SIG-M5 treated with dmso at 0.1 percent for 504 hours (cell line): ENCODE measurements around the gene C16orf87.
A peak's percentile ranks its signal among the peaks of the same experiment; 100 is the strongest.
"Not testable (repeated sequence)": the region's sequence is repeated elsewhere in the genome, so short reads cannot be mapped to it uniquely, and the experiment has no call there.

Source experiments
- DNase-seq: peaks from one replicate; lab custom pipeline; 2025; ENCODE audit not compliant: unreplicated experiment; lab: John Stamatoyannopoulos, UW

Gene C16orf87

GRCh38 chr16:46801428-46802049 is 29.4 kb downstream of the C16orf87 start:
- peak; percentile 21 for DNase-seq

- no peak for DNase-seq
These were observed 30.5 kb downstream of the C16orf87 start for GRCh38 chr16:46800494-46800893.

DNA sequence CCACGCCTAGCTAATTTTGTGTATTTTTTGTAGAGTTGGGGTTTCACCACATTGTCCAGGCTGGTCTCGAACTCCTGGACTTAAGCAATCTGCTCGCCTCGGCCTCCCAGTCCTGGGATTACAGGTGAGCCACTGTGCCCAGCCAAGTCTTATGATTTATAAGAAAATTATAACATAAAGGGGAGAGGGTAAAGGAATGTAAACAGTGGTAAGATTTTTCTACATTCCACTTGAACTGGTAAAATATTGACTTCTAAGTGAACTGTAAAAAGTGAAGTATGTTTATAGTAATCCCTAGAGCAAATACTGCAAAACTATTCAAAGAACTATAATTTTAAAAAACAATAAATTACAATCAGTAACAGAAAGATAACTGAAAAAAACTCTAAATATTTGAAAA is 33.5 kb downstream of the C16orf87 start:
- DNase-seq: no peak

GRCh38 chr16:46796764-46797269 is 34.2 kb downstream of the C16orf87 start:
- no peak for DNase-seq

DNA sequence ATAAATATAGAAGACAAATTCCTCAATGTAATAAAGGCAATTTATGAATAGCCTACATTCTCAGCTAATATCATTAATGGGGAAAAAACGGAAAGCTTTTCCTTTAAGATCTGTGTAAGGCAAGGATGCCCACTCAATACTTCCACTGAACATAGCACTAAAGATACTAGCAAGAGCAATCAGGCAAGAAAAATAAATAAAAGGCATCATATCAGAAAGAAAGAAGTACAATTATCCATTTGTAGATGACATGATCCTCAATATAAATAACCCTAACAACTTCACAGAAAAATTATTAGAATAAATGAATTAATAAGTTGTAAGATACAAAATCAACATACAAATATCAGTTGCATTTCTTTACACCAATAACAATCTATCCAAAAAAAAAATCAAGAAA is 37.1 kb downstream of the C16orf87 start:
- no peak for DNase-seq

- no peak for DNase-seq
These were observed 40.2 kb downstream of the C16orf87 start for GRCh38 chr16:46790599-46791270.

DNA sequence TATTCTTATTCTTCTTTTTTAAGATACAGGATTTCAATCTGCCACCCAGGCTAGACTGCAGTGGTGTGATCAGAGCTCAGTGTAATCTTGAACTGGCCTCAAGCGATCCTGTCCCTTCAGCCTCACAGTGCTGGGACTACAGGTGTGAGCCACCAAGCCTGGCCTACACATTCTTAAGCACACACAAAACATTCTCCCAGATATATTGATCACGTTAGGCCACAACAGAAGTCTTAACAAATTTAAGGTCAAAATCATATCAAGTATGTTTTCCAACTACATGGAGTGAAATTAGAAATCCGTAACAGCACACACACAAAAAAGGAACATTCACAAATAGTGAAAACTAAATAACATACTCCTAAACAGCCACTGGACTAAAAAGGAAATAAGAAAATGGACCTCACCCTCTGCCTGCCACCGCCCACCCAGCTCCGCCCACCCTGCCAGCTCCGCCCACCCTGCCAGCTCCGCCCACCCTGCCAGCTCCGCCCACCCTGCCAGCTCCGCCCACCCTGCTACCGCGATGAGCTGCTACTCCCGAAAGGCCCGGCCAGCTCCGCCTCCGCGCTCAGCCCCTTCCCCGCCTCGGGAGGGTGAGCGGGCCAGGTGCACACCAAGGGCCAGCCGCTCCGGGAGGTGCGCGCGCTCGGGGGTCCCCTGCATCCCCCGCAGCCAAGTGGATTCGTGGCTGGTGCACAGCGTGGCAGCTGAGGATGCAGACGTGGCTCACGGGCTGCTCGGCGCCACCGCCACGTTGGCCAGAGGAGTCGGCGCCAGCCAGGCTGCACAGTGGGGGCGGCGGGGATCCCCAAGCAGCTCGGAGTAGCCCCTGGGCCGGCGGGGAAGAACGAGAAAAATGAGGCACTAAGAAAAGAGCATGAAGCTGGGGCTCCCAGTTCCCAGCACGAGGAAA is 41.2 kb downstream of the C16orf87 start:
- peak; percentile 63 for DNase-seq

GRCh38 chr16:46788891-46789474 is 42.0 kb downstream of the C16orf87 start:
- DNase-seq: no peak

DNA sequence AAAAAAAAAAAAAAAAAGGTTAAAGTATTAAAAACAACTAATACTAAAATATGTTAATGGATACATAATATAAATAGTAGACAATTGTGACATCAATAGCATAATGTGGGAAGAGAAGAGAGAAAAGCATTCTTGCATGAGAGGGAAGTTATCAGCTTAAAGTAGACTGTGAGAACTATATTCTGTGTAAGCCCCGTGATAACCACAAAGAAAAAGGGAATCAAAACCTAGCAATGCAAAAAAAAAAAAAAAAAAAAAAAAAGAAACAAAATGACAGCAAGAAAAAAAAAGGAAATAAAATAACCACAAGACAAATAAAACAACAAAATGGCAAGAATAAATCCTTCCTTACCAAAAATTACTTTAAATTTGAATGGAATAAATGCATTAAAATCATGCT is 43.1 kb downstream of the C16orf87 start:
- DNase-seq: peak; percentile 73

DNA sequence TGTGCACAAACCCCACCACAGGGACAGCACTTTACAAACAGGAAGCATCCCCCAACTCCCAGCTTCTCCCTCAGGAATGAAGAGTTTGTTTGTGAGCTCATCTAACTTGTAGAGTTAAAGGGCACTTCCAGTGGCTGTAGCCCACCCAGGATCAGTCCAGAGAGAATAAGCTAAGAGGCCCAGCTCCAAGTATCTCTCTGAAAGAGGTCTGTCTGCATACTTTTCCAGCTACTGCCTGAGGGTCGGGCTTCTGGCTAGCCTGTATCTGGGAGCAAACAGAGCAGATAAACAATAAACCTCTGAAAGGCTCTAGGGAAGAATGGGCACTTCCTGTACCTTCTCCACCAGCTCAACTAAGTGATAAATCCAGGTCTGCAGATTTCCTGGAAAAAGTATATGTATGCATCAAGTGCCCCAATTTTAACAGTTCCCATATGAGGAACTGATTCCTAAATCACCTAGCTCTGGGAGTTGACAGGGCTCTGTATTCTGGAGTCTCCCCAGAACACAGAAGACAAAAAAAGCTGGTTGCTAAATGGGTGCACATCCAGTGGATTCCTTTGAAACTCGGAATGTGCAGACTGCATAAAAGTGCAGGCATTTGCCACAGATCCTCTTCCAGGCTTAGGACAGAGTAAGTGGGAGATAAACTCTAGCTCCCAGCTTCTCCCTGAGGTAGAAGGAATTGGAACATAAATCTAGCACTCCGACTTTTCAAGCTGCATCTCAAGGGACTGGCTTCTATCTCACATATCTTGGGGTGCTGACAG is 45.7 kb downstream of the C16orf87 start:
- DNase-seq: no peak

- not testable (repeated sequence) for DNase-seq
These were observed 46.4 kb downstream of the C16orf87 start for GRCh38 chr16:46784569-46784968.

DNA sequence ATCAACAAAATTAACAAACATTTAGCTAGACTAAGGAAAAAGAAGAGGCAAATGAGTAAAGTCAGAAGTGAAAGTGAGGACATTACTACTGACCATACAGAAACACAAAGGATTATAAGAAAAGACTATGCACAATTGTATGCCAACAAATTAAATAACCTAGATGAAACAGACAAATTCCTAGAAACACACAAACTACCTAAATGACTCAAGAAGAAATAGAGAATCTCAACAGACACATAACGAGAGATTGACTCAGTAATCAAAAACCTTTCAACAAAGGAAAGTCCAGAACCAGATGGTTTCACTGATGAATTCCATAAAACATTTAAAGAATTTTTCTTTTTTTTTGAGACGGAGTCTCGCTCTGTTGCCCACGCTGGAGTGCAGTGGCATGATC is 47.2 kb downstream of the C16orf87 start:
- DNase-seq: no peak

GRCh38 chr16:46782320-46782719 is 48.7 kb downstream of the C16orf87 start:
- DNase-seq: no peak

GRCh38 chr16:46777804-46778203 is 53.2 kb downstream of the C16orf87 start:
- no peak for DNase-seq

DNA sequence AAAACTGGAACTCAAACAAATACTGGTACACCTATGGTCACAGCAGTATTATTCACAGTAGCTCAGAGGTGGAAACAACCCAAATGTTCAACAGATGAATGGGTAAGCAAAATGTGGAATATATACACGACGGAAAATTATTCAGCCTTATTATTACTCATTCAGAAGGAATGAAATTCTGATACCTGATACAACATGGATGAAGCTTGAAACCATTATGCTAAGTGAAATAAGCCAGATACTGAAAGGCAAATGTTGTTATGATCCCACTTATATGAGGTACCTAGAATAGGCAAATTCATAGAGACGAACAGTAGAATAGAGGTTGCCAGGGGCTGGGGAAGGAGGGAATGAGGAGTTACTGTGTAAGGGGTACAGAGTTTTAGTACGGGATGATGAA is 55.8 kb downstream of the C16orf87 start:
- DNase-seq: no peak

DNA sequence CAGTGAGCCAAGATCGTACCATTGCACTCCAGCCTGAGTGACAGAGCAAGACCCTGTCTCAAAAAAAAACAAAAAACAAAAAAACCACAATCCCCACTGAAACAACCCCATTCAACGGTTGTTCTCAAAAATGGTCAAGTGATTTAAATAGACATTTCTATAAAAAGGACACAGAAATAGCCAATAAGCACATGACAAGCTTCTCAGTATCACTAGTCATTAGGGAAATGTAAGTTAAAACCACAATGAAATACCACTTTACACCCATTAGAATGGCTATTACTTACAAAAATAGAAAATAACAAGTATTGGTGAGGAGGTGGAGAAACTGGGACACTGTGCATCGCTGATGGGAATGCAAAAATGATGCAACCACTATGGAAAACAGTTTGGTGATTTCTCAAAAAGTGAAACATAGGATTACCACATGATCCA is 56.2 kb downstream of the C16orf87 start:
- DNase-seq: no peak

- no peak for DNase-seq
These were observed 58.5 kb downstream of the C16orf87 start for GRCh38 chr16:46772463-46772862.

GRCh38 chr16:46768809-46769208 is 62.2 kb downstream of the C16orf87 start:
- DNase-seq: no peak

DNA sequence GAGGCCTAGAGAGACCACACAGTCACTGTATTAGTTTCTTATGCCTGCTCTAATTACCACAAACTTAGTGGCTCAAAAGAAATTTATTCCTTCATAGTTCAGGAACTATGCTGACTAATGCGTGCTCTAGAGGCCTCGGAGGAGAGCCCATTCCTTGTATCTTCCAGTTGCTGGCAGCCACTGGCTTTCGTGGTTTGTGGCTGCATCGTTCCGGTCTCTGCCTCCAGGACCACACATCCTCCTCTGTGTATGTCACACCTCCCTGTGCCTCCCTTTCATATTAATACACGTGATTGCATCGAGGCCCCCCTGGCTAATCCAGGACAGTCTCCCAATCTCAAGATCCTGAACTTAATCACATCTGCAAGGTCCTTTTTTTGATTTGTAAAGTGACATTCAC is 65.9 kb downstream of the C16orf87 start:
- DNase-seq: no peak

DNA sequence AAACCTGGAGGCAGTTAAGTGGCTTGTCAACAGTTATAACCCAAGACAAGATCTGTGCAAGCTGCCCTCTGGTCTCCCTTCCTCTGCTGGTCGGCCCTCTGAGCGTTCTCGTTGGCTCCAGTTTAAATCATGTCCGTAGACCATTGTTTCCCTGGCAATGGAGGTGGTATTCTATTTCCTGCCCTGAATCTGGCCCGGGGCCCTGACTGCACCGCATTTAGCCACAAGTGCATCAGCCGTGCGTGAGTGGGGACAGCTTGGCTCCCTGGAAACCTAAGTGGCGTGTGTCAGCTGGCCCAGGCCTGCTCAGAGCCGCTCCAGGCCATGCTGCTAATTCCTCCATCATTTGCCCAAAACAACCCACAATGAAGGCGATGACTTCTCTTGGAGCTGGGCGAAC is 67.8 kb downstream of the C16orf87 start:
- no peak for DNase-seq
